ENCODE measurements around the gene LRRC3.

The LRRC3 gene

GRCh38 chr21:44429894-44430293, 25.4 kb upstream of the LRRC3 start:
- DNase-seq (ENCODE audit: insufficient read length, low spot score) (no peak), FAIRE-seq (no peak)
- TF ChIP-seq SPI1 (IDR thresholded peaks at IDR 0.05; ENCODE audit: low read depth, low read length): no peak
- TF ChIP-seq POU2F2 (IDR thresholded peaks at IDR 0.05; ENCODE audit: low read depth, low read length): no peak
- TF ChIP-seq POLR2AphosphoS5 (IDR thresholded peaks at IDR 0.05; ENCODE audit: low read depth, low read length): no peak
- TF ChIP-seq PAX5 (IDR thresholded peaks at IDR 0.05; ENCODE audit: insufficient read depth, low read length, severe bottlenecking): no peak
- TF ChIP-seq POLR2A (IDR thresholded peaks at IDR 0.05; ENCODE audit: low read depth, low read length): no peak
- TF ChIP-seq TAF1 (IDR thresholded peaks at IDR 0.05; ENCODE audit: low read depth, low read length): no peak

DNA sequence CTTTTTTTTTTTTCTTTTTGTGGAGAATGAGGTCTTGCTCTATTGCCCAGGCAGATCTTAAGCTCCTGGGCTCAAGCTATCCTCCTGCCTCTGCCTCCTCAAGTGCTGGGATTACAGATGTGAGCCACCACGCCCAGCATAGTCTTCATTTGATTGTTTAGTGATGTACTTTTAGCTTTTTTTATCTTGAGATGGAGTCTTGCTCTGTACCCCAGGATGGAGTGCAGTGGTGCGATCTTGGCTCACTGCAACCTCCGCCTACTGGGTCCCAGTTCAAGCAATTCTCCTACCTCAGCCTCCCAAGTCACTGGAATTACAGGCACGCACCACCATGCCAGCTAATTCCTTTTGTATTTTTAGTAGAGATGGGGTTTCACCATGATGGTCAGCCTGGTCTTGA, 24.0 kb upstream of the LRRC3 start:
- FAIRE-seq (no peak), DNase-seq (ENCODE audit: insufficient read length, low spot score) (no peak)
- TF ChIP-seq PAX5 (IDR thresholded peaks at IDR 0.05; ENCODE audit: insufficient read depth, low read length, severe bottlenecking) (no peak), POU2F2 (IDR thresholded peaks at IDR 0.05; ENCODE audit: low read depth, low read length) (no peak), POLR2AphosphoS5 (IDR thresholded peaks at IDR 0.05; ENCODE audit: low read depth, low read length) (no peak), POLR2A (IDR thresholded peaks at IDR 0.05; ENCODE audit: low read depth, low read length) (no peak), TAF1 (IDR thresholded peaks at IDR 0.05; ENCODE audit: low read depth, low read length) (no peak), SPI1 (IDR thresholded peaks at IDR 0.05; ENCODE audit: low read depth, low read length) (no peak)

- TF ChIP-seq POLR2A (IDR thresholded peaks at IDR 0.05; ENCODE audit: low read depth, low read length) (no peak), POU2F2 (IDR thresholded peaks at IDR 0.05; ENCODE audit: low read depth, low read length) (no peak), POLR2AphosphoS5 (IDR thresholded peaks at IDR 0.05; ENCODE audit: low read depth, low read length) (no peak), SPI1 (IDR thresholded peaks at IDR 0.05; ENCODE audit: low read depth, low read length) (no peak), PAX5 (IDR thresholded peaks at IDR 0.05; ENCODE audit: insufficient read depth, low read length, severe bottlenecking) (no peak), TAF1 (IDR thresholded peaks at IDR 0.05; ENCODE audit: low read depth, low read length) (no peak)
- FAIRE-seq: no peak
Measured at GRCh38 chr21:44432841-44433790, 22.2 kb upstream of the LRRC3 start.

GRCh38 chr21:44433791-44434567, 21.3 kb upstream of the LRRC3 start:
- FAIRE-seq: no peak
- DNase-seq (ENCODE audit: insufficient read length, low spot score): no peak
- TF ChIP-seq SPI1 (IDR thresholded peaks at IDR 0.05; ENCODE audit: low read depth, low read length): no peak
- no peak for TF ChIP-seq POLR2A (IDR thresholded peaks at IDR 0.05; ENCODE audit: low read depth, low read length)
- no peak for TF ChIP-seq POU2F2 (IDR thresholded peaks at IDR 0.05; ENCODE audit: low read depth, low read length)
- no peak for TF ChIP-seq PAX5 (IDR thresholded peaks at IDR 0.05; ENCODE audit: insufficient read depth, low read length, severe bottlenecking)
- no peak for TF ChIP-seq POLR2AphosphoS5 (IDR thresholded peaks at IDR 0.05; ENCODE audit: low read depth, low read length)
- TF ChIP-seq TAF1 (IDR thresholded peaks at IDR 0.05; ENCODE audit: low read depth, low read length): no peak

More at GRCh38 chr21:44432841-44433790, 22.2 kb upstream of the LRRC3 start:
- no peak for DNase-seq (ENCODE audit: insufficient read length, low spot score)

DNA sequence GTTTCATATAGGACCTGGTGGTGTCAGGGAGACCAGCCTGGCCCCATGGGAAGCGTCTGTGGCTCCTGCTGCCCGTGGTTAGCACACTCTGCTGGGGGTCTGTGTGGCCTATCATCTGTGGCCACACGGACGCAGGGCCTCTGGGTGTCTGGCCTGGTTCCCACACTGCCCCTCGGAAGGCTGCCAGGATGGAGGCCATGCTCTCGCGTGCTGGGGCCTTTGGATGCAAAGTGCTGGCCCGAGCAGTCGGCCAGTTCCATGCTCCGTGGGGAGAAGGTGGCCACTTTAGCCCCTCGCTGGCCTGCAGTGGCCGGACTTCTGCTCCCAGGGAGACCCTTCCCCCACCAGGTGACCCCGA, 20.8 kb upstream of the LRRC3 start:
- DNase-seq (ENCODE audit: insufficient read length, low spot score) (no peak), FAIRE-seq (no peak)
- TF ChIP-seq SPI1 (IDR thresholded peaks at IDR 0.05; ENCODE audit: low read depth, low read length) (no peak), POU2F2 (IDR thresholded peaks at IDR 0.05; ENCODE audit: low read depth, low read length) (no peak), TAF1 (IDR thresholded peaks at IDR 0.05; ENCODE audit: low read depth, low read length) (no peak), PAX5 (IDR thresholded peaks at IDR 0.05; ENCODE audit: insufficient read depth, low read length, severe bottlenecking) (no peak), POLR2AphosphoS5 (IDR thresholded peaks at IDR 0.05; ENCODE audit: low read depth, low read length) (no peak), POLR2A (IDR thresholded peaks at IDR 0.05; ENCODE audit: low read depth, low read length) (no peak)

DNA sequence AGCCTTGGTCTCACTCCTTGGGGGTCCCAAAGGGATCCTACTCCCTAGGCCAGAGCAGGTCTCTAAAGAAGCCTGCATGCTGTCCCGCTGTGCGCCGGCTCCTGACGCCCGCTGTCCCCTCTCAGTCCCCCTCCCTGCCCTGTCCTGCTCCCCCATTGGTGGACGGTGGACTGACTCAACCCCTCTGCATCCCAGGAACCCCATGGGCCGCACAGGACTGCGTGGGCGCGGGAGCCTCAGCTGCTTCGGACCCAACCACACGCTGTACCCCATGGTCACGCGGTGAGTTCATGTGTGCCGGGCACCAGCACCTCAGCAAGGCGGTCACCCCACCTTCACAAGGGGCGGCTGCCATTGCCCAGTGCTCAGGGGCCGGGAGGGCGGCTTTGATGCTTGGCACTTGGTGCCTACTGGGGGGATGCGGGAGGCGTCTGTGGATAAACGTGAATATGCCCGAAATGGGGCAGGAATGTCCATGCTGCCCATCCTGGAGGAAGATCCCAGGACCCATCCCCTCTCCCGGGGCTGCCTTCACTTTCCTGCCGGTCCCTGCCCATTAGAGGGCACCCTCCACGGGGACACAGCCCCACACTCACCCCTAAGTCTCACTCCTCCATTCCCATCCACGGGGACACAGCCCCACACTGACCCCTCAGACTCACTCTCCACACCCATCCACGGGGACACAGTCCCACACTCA, 20.2 kb upstream of the LRRC3 start:
- TF ChIP-seq POU2F2 (IDR thresholded peaks at IDR 0.05; ENCODE audit: low read depth, low read length): no peak
- TF ChIP-seq POLR2A (IDR thresholded peaks at IDR 0.05; ENCODE audit: low read depth, low read length): no peak
- TF ChIP-seq PAX5 (IDR thresholded peaks at IDR 0.05; ENCODE audit: insufficient read depth, low read length, severe bottlenecking): no peak
- TF ChIP-seq POLR2AphosphoS5 (IDR thresholded peaks at IDR 0.05; ENCODE audit: low read depth, low read length): no peak
- no peak for TF ChIP-seq SPI1 (IDR thresholded peaks at IDR 0.05; ENCODE audit: low read depth, low read length)
- TF ChIP-seq TAF1 (IDR thresholded peaks at IDR 0.05; ENCODE audit: low read depth, low read length): no peak
- FAIRE-seq (no peak), DNase-seq (ENCODE audit: insufficient read length, low spot score) (no peak)

- TF ChIP-seq POLR2AphosphoS5 (IDR thresholded peaks at IDR 0.05; ENCODE audit: low read depth, low read length): no peak
- no peak for TF ChIP-seq PAX5 (IDR thresholded peaks at IDR 0.05; ENCODE audit: insufficient read depth, low read length, severe bottlenecking)
- no peak for TF ChIP-seq POU2F2 (IDR thresholded peaks at IDR 0.05; ENCODE audit: low read depth, low read length)
- no peak for TF ChIP-seq POLR2A (IDR thresholded peaks at IDR 0.05; ENCODE audit: low read depth, low read length)
- no peak for TF ChIP-seq TAF1 (IDR thresholded peaks at IDR 0.05; ENCODE audit: low read depth, low read length)
- no peak for DNase-seq (ENCODE audit: insufficient read length, low spot score)
- no peak for FAIRE-seq
Measured at GRCh38 chr21:44436111-44436611, 19.1 kb upstream of the LRRC3 start.

- TF ChIP-seq TAF1 (IDR thresholded peaks at IDR 0.05; ENCODE audit: low read depth, low read length) (no peak), POLR2A (IDR thresholded peaks at IDR 0.05; ENCODE audit: low read depth, low read length) (no peak), POLR2AphosphoS5 (IDR thresholded peaks at IDR 0.05; ENCODE audit: low read depth, low read length) (no peak)
- no peak for FAIRE-seq
- no peak for DNase-seq (ENCODE audit: insufficient read length, low spot score)
Measured at GRCh38 chr21:44436958-44437357, 18.4 kb upstream of the LRRC3 start.

- TF ChIP-seq PAX5 (IDR thresholded peaks at IDR 0.05; ENCODE audit: insufficient read depth, low read length, severe bottlenecking): no peak
- DNase-seq (ENCODE audit: insufficient read length, low spot score) (no peak), FAIRE-seq (no peak)
Measured at GRCh38 chr21:44437371-44437695, 18.0 kb upstream of the LRRC3 start.

All from GM12891 (cell line).